HG03095 (cell line): ENCODE data around the gene KANSL3.
"Not testable (repeated sequence)": the region's sequence is repeated elsewhere in the genome, so short reads cannot be mapped to it uniquely, and the experiment has no call there.

Source experiments
- ATAC-seq: cut with Tn5 transposase; IDR thresholded peaks from one replicate; pipeline ENCODE4 v1.9.1; 2021; ENCODE audit warnings: moderate library complexity; ENCODE audit not compliant: unreplicated experiment

Gene KANSL3

GRCh38 chr2:96655526-96655925, 17.4 kb upstream of the KANSL3 start:
- no peak for ATAC-seq

DNA sequence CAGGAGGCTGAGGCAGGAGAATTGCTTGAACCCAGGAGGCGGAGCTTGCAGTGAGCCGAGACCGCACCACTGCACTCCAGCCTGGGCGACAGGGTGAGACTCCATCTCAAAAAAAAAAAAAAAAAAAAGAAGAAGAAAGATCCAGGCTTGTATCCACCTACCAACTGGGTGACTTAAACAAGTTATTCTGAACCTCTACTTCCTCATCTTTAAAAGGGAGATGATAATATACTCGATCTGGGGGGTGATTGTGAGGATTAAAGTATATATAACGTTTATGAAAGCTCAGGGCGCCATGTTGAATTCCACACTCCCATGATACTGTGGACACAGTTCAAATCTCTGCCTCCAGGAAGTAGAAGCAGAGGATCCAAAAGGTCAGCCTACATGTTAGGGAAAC, 16.7 kb upstream of the KANSL3 start:
- ATAC-seq, result not testable (repeated sequence)

DNA sequence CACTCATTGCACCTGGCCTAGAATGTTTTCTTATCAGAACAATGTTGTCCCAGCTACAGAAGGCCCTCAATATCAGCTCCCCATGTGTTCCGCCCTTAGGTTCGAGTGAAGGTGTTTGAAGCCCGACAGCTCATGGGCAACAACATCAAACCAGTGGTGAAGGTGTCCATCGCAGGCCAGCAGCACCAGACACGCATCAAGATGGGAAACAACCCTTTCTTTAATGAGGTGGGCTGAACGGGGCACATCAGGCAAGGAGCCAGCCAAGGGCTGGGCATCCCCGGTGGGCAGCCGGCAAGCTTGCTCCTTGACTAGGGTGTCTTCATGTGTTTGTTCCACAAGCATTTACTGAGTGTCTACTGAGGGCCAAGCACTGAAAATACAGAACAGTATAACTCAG, 13.7 kb upstream of the KANSL3 start:
- no peak for ATAC-seq

- ATAC-seq, result no peak
Observed at GRCh38 chr2:96649342-96649741, 11.2 kb upstream of the KANSL3 start.

DNA sequence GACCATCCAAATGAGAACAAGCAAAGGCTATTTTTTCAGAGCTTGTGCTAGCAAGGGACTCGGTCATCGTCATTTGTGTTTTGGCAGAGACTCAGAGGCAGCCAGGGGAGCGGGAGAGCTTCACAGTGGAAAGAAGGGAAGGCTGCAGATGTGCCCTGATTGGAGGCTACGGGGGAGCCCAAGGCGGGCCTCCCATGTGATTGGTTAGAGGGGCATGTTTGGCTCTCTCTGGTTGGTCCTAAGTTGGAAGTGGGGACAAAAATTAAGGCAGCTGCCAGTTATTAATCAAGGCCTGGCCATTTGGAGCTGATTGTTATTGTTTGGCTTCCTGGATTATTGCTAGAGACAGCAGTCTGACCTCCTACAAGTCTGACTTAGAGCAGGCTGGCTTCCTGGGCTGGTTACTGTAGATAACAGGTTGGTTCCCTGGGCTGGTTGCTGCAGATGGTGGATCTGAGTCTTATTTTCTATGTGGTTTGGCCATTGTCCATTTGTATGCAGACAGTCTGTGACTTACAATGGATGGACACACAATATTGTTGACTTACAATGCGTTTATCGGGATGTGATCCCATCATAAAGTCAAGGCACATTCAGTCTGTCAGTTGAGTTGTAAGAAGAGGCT, 10.3 kb upstream of the KANSL3 start:
- no peak for ATAC-seq

DNA sequence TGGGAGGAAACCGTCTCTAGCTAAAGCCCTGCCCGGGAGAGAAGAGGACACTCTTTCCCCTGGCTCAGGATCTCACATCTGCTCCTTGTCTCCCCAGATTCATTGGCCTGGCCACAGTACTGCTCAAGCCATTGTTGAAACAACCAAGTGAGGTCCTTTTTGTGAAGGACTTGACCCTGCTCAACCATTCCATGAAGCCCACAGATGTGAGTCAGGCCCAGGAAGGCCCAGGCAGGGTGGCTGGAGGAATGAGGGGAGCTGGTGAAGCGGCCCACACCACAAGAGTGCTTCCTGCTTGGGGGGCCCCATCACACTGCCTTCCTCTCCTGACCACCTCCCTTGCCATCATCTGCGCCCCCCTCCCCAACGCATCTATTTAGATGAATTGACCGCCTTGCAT, 9.6 kb upstream of the KANSL3 start:
- ATAC-seq, result no peak

- ATAC-seq, result no peak
Observed at GRCh38 chr2:96642564-96643360, 4.7 kb upstream of the KANSL3 start, which contains the start of gene FER1L5. Gene FER1L5 (plus strand): TSS chr2:96642764. CDS start chr2:96642837, 73 bp downstream.

- peak; percentile 54 for ATAC-seq
Observed at GRCh38 chr2:96637385-96638143, 548 bp downstream of the KANSL3 start.

- no peak for ATAC-seq
Observed at GRCh38 chr2:96636551-96637171, 1.5 kb downstream of the KANSL3 start.

DNA sequence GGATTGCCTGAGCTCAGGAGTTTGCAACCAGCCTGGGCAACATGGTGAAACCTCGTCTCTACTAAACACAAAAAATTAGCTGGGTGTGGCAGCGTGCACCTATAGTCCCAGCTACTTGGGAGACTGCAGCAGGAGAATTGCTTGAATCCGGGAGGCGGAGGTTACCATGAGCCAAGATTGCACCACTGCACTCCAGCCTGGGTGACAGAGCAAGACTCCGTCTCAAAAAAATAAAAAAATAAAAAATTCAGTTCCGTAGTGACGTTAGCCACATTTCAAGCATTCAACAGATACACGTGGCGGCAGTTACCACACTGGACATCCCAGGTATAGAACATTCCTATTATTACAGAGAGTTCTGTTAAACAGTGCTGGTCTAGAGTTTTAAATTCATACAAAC, 4.5 kb downstream of the KANSL3 start:
- no peak for ATAC-seq

GRCh38 chr2:96631804-96632435, 6.2 kb downstream of the KANSL3 start:
- ATAC-seq, result no peak

DNA sequence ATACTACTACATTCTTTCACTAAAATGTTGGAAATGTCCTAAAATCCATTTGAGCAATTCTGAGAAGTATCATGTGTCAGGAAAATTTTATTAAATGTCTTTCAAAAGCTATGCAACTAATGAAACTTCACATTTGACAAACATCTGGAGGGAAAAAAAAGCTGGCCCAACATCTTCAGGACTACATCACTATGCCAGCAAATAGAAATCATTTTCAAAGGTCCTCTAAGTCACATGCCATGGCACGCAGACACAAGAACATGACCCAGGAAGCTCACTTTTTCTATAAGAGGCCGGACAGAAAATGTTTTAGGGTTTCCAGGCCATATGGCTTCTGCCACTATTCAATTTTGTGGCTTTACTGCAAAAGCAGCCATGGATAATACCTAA, 11.6 kb downstream of the KANSL3 start:
- no peak for ATAC-seq

DNA sequence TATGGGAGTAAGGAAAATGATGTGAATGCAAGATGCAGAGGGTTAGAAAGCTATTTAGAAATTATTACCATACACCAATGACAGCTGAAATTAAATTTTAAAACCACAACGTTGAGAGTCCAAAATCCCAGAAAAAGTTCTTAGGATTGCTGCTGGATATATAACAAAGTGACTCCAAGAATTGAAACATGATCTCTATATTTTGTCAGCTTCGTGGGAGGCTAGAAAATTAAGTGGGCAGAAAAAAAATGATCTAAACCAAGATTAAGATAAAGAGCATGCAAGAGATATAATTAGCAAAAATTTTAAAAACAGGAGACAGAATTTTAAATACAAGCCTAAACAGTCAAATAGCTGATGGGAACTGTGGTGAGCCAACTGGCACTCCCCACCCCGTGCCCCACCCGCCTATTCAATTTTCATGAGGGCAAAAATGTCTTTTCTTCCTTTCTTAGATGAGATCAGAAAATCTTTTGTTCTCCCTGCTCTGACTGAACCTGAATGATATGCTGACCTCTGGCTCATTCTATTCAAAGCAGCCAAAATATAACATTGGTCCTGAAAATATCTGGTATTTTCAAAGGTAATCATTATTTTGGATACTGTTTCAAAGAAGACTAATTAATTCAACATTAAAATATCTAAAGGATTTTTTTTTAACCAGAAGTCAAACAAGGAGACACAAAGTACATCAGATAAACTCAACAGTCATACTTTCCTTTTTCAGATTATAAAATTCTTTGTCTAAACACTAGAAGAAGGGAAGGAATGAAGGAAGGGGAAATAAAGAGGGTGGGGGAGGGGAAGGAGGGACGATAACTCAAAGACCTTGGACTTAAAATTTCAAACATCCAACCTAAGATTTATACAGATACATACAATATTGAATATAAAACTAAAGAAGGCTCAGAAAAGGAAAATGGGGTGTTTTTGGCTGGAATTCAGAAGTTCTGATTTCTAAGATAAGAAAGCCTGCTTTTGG, 12.2 kb downstream of the KANSL3 start:
- ATAC-seq, result no peak

GRCh38 chr2:96623116-96623515, 15.0 kb downstream of the KANSL3 start:
- no peak for ATAC-seq

GRCh38 chr2:96622544-96622943, 15.6 kb downstream of the KANSL3 start:
- ATAC-seq, result no peak

- ATAC-seq, result no peak
Observed at GRCh38 chr2:96618596-96619283, 19.4 kb downstream of the KANSL3 start.

- no peak for ATAC-seq
Observed at GRCh38 chr2:96617012-96617411, 21.1 kb downstream of the KANSL3 start.

DNA sequence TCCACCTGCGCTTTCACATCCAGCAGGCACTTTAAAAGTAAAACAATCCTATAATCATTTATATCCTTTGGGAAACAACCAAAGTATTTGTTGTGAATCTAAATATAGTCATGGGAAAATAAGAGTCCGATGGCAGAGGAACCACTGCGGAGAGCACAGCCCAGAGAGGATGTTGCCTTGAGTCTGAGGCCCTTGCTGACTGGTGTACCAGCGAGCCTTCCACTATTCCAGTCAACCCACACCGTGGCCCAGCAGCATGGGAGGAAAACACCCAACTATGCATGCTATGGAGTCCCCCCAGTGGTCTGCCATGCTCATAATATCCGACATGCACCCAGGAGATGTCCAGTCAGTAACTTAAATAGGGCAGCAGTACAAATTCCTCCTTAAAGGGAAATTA, 21.6 kb downstream of the KANSL3 start:
- no peak for ATAC-seq

- no peak for ATAC-seq
Observed at GRCh38 chr2:96616128-96616527, 22.0 kb downstream of the KANSL3 start.
